ENCODE results near the gene CCDC15.

Gene CCDC15

DNA sequence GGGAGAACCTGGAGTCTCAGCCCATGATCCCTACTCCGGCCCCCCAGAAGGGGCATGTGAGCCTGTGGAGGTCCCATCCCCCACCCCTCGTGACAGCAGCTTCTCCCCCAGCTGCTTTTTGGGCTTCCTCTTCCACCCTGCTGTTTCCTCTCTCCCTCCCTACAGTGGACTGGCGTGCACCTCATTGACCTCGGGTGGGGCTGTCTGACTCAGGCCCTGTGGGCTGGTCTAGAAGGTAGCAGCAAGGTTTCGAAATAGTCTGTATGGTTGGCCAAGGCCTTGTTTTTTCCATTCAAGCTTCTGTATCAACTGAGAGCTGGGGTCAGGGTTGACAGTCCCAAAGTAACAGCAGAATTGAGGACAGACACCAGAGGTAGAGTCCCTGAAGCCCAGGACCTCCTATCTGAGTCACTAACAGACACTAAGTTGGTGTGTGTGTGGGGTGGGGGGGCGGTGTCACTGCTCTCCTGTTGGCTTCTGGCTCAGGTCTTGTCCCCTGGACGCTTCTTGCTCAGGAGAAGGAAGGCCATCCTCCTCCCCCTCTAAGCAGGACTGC, 116.8 kb downstream of the CCDC15 start:
- peak; percentile 33 for DNase-seq

DNA sequence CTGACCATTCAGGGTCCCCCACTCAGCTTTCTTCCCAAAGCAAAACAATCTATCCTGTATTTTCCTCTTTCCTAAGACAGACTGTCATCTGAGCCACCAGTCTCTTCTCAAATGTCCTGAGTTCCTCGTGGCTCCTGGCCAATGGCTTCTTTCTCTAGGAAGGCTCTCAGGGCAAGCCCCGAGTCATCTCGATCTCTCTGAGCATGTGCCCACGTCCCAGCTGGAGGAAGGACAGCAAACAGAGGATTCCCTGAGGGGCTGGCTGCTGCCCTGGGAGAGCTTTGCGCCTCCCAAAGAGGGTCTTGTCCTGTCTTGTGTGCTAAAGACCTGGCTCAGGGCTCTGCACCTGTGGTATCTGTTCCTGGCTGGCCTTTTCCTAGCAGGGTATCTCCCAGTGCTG, 117.4 kb downstream of the CCDC15 start:
- no peak for DNase-seq

- DNase-seq: no peak
Measured at GRCh38 chr11:125071846-125072217, 117.8 kb downstream of the CCDC15 start.

GRCh38 chr11:125072218-125072960, 118.4 kb downstream of the CCDC15 start:
- no peak for DNase-seq

- no peak for DNase-seq
Measured at GRCh38 chr11:125072961-125073590, 119.1 kb downstream of the CCDC15 start.

DNA sequence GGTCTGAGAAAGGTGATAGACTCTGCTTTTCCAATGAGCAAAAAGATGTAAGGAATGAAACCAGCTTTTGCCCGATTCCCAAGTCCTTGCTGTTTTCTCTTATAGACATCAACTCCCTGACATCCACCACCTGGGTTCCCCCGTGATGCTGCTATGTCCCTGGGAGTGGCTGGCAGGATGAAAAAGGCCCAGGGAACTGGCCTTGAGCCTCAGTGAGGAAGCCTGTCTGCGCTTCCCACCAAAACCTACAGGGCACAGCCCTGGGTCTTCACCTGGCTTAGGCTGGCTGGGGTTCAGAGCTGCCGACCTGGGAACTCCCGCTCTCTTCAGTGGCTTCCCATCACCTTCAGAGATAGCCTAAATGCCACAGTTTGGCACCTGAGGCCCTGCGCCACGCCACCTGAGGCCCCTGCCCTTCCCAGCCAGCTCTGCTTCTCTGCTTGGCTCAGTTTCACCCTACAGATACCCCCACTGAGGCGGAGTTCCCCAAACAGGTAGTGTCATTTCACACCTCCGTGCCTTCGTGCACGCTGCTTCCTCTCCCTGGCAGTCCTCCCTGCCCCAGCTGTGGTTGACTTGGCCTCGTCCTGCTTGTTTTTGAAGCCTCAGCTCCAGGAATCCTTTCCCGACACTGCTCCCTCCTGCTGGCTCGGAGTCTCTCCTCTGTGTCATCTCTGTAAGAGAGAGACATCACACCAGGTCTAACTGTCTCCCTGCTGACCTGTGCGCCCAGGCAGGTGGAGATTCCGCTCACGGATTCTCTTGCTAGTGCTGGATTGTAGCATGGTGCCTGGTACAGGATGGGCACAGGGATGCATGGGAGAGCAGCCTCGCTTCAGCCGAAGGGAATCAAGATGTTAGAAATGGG, 119.8 kb downstream of the CCDC15 start:
- no peak for DNase-seq

- no peak for DNase-seq
Measured at GRCh38 chr11:125074511-125075241, 120.7 kb downstream of the CCDC15 start.

- DNase-seq: no peak
Measured at GRCh38 chr11:125075242-125075625, 121.2 kb downstream of the CCDC15 start.

- no peak for DNase-seq
Measured at GRCh38 chr11:125075900-125076317, 121.9 kb downstream of the CCDC15 start.

GRCh38 chr11:125076378-125076945, 122.5 kb downstream of the CCDC15 start:
- no peak for DNase-seq

- no peak for DNase-seq
Measured at GRCh38 chr11:125078016-125078415, 124.0 kb downstream of the CCDC15 start.

- no peak for DNase-seq
Measured at GRCh38 chr11:125078516-125079140, 124.6 kb downstream of the CCDC15 start.

GRCh38 chr11:125079151-125079877, 125.3 kb downstream of the CCDC15 start:
- DNase-seq: no peak

DNA sequence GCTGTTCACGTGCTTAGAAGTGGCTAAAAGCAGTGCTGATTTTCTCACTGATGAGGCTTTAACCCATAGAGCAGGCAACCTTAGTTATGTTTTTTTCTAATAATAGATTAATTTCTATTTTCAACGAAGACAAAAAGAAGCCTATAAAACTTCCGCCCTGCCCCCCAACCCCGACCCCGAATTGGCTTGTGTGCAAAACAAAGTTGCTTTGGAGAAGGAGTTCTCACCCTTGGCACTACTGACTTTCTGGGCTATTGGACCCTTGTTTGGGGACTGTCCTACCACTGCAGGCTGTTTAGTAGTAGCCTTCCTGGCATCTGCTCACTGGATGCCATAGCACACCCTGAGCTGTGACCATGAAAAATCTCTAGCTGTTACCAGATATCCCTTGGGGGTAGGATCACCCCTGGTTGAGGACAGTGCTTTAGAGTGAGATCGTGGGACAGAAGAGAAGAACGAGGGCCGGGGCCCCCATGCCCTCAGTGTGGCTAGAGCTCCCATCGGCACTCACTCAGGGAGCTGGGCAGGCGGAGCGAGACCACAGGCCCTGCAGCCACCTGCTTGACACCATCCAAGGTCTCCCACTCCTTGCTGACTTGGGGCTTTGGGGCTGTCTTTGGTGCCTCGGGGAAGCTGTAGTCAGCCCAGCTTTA, 126.0 kb downstream of the CCDC15 start:
- no peak for DNase-seq

DNA sequence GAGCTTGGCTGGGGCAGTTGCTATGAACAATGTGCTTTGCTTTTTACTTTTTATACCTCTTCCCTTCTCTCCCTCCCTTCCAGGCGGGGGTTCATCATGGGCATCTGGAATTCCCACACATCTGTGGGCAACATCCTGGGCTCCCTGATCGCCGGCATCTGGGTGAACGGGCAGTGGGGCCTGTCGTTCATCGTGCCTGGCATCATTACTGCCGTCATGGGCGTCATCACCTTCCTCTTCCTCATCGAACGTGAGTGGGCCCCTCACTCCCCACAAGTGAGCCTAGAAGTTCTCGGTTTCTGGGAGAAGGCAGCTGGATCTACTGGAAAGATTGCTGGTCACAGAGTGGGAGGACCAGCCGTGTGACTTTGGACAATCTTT, 126.5 kb downstream of the CCDC15 start:
- DNase-seq: no peak

DNA sequence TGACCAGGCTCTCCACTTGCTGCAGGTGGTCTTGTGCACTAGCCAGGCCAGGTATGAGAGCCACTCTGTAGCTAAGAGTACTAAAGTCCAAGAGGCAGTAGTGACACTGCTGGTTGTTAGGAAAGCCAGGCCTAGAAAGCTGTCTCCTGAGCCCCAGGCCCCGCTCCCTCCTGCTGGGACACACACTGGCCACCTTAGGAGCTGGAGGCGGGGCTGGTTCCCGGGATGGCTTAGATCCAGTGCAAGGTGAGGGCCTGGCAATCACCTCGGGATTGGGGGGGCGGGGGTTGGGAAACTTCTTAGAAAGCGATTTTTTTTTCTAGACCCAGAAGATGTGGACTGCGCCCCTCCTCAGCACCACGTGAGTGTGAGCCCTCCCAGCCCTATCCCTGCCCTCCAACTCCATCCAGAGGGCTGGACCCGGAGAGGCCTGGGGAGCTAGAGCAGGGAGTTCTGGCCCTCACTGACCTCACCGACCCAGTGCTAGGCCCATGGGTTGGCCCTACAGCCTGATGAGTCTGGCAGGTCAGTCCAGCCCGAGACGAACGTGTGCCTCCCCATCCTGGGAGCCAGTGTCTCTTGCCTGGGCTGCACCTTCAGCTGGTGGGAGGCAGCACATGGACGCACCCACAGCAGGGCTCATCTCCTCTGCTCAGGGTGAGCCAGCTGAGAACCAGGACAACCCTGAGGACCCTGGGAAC, 127.2 kb downstream of the CCDC15 start:
- DNase-seq: no peak

GRCh38 chr11:125082040-125082439, 128.0 kb downstream of the CCDC15 start:
- DNase-seq: no peak

DNA sequence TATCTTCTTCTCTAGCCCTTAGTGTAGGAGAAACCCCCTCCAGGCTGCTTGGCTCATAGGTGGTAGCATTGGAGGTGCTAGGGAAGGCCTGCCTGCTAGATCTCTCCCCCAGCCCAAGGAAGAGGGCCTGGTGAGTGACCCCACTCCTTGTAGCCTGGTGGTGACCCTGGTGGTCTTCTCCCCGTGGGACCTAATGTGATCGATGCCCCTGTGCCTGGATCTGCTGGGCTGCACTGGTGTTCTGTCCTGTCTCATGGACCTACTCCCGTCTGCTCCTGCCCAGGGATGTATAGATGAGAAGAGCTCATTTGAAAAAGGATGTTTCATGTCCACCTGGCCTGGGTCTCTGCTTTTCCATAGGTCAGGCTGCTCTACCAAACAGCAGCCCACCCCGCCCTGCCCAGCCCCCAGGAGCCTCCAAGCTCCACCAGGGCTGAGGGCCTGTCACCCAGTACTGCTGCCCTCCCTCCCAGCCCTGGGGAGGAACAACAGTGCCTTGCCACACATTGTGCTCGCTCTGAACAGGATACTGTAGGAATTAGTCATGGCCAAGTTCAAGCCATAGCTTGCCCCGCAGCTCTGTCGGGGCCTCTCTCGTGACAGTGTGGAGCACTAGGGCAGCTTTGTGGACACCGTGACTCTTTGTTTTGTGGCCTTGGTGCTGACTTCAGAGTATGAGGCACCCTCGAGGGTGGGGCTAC, 128.8 kb downstream of the CCDC15 start:
- no peak for DNase-seq

DNA sequence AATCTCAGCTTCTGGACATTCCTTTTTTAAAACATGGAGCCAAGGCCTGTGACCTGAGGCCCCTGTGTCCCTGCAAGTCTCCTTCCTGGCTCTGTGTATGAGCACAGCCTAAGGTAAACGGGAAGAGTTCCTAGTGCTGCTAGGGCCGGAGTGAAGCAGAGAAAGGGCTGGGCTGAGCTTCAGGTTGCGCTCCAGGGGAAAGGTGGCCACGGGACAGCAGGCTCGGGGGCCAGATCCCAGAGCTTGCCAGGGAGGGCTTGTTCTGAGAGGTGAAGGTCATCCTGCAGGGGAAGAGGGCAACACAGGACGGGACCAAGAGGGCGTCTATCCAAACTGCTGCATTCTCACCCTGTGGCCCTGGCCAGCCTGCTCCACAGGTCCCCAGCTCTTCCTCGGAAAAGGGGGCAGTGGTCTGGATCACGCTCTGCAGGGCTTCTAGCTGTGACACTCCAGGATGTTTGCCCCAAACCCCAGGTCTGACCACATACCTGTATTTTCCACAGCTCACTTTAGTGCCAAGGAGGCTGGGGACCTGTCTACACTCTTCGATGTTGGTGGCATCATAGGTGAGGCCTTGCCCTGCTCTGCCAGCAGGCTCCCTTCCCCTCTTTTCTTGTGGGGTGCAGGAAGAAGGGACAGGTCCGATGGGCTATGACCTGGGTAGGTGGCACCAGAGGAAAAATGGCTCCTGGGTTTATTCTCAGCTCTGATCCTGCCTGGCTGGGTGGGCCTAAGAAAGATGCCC, 129.5 kb downstream of the CCDC15 start:
- no peak for DNase-seq

Data from activated CD4-positive, alpha-beta T cell treated with anti-CD3 and anti-CD28 coated beads, Interleukin-2, amount 50 U/mL, for 16 hours (primary cell).